IMR-90 (cell line): ENCODE data around the gene RBM44. TPM values are rescaled to one million over a fixed set of nuclear protein-coding genes. Genes with fewer than 3 reads are reported as not detected.
A peak's percentile ranks its signal among the peaks of the same experiment; 100 is the strongest.

Experiments used
- ATAC-seq: fragments of 200-7000 bp; cut with Tn5 transposase; 2 replicates; pipeline ENCODE4 v1.9.1; 2020; ENCODE audit warnings: low read depth, mild to moderate bottlenecking, moderate library complexity
- BruUV-seq: library from RNA; stranded (reverse); fragments of 400-500 nt; replicated peaks from 2 replicates; lab custom pipeline; 2021; lab: Mats Ljungman, UMichigan
- CTCF ChIA-PET: fragments of 300-600 bp; formaldehyde crosslinking; extraction: SDS; loops from one replicate; lab custom pipeline; 2021; ENCODE audit warnings: antibody characterized with exemption; lab: Yijun Ruan, JAX
- POLR2A ChIA-PET: fragments of 300-600 bp; sonication (Branson Sonifier 250); formaldehyde crosslinking; loops from one replicate; lab custom pipeline; 2022; ENCODE audit warnings: antibody characterized with exemption; ENCODE audit not compliant: unreplicated experiment; lab: Charles Lee
- DNase-seq: peaks from one replicate; pipeline ENCODE4 v3.0.0; 2013
- H2AFZ ChIP-seq: replicated peaks from 2 replicates; pipeline ENCODE3; 2013; ENCODE audit warnings: low read length, mild to moderate bottlenecking; ENCODE audit not compliant: poor library complexity
- H2AK5ac ChIP-seq: 2 replicates; pipeline ENCODE4 v1.6.1; 2013; ENCODE audit warnings: low read depth, low read length, inconsistent platforms
- H2AK9ac ChIP-seq: replicated peaks from 2 replicates; pipeline ENCODE3; 2013; ENCODE audit warnings: mild to moderate bottlenecking, low read depth, low read length, moderate library complexity; ENCODE audit not compliant: poor library complexity
- H2BK120ac ChIP-seq: 2 replicates; pipeline ENCODE4 v1.6.1; 2013; ENCODE audit warnings: low read depth, low read length, inconsistent platforms
- H2BK15ac ChIP-seq: 3 replicates; pipeline ENCODE4 v1.6.1; 2013; ENCODE audit warnings: low read depth, low read length, inconsistent platforms
- H2BK20ac ChIP-seq: 2 replicates; pipeline ENCODE4 v1.6.1; 2013; ENCODE audit warnings: low read depth, mild to moderate bottlenecking, inconsistent platforms, low read length, moderate library complexity
- H2BK5ac ChIP-seq: 2 replicates; pipeline ENCODE4 v1.6.1; 2013; ENCODE audit warnings: mild to moderate bottlenecking, low read depth, low read length, inconsistent platforms; ENCODE audit not compliant: poor library complexity, severe bottlenecking
- H3K14ac ChIP-seq: replicated peaks from 2 replicates; pipeline ENCODE4 v1.6.1; 2013; ENCODE audit warnings: low read depth, low read length, inconsistent platforms
- H3K18ac ChIP-seq: 2 replicates; pipeline ENCODE4 v1.6.1; 2013; ENCODE audit warnings: low read depth, low read length, control low read depth
- H3K23ac ChIP-seq: 2 replicates; pipeline ENCODE4 v1.6.1; 2013; ENCODE audit warnings: low read depth, low read length, inconsistent platforms
- H3K27ac ChIP-seq: 2 replicates; pipeline ENCODE4 v1.5.1; 2013; ENCODE audit warnings: mild to moderate bottlenecking, control low read depth, low read length; ENCODE audit not compliant: insufficient read depth
- H3K27me3 ChIP-seq: 2 replicates; pipeline ENCODE4 v1.6.1; 2013; ENCODE audit warnings: low read length; ENCODE audit not compliant: control insufficient read depth, insufficient read depth
- H3K36me3 ChIP-seq: 2 replicates; pipeline ENCODE4 v1.6.1; 2013; ENCODE audit warnings: low read length, mixed read lengths; ENCODE audit not compliant: control insufficient read depth, insufficient read depth
- H3K4ac ChIP-seq: 2 replicates; pipeline ENCODE4 v1.6.1; 2013; ENCODE audit warnings: low read depth, low read length, inconsistent platforms
- H3K4me1 ChIP-seq: 2 replicates; pipeline ENCODE4 v1.6.1; 2013; ENCODE audit warnings: low read length, mixed read lengths; ENCODE audit not compliant: control insufficient read depth, insufficient read depth
- H3K4me2 ChIP-seq: 2 replicates; pipeline ENCODE4 v1.6.1; 2013; ENCODE audit warnings: low read depth, mild to moderate bottlenecking, control low read depth, low read length, moderate library complexity
- H3K4me3 ChIP-seq: 2 replicates; pipeline ENCODE4 v1.5.1; 2013; ENCODE audit warnings: low read depth, mild to moderate bottlenecking, control low read depth, low read length, moderate library complexity; ENCODE audit not compliant: insufficient read depth
- H3K56ac ChIP-seq: 2 replicates; pipeline ENCODE4 v1.6.1; 2013; ENCODE audit warnings: low read length, inconsistent platforms; ENCODE audit not compliant: insufficient read depth; ENCODE audit errors: extremely low read depth
- H3K79me1 ChIP-seq, 2 experiments: 2 replicates each; pipeline ENCODE4 v1.6.1; 2013; ENCODE audit warnings: low read length in 2 of 2, inconsistent platforms in 1 of 2, low read depth in 1 of 2
- H3K9ac ChIP-seq: 2 replicates; pipeline ENCODE4 v1.6.1; 2013; ENCODE audit warnings: low read depth, low read length, control low read depth
- H3K9me1 ChIP-seq: 2 replicates; pipeline ENCODE4 v1.6.1; 2013; ENCODE audit warnings: low read length, inconsistent platforms; ENCODE audit not compliant: insufficient read depth
- H3K9me3 ChIP-seq: 2 replicates; pipeline ENCODE4 v1.6.1; 2013; ENCODE audit warnings: low read length; ENCODE audit not compliant: control insufficient read depth, insufficient read depth
- H4K20me1 ChIP-seq: 2 replicates; pipeline ENCODE4 v1.6.1; 2013; ENCODE audit warnings: low read length, inconsistent platforms; ENCODE audit not compliant: insufficient read depth
- H4K5ac ChIP-seq: 2 replicates; pipeline ENCODE4 v1.6.1; 2013; ENCODE audit warnings: mild to moderate bottlenecking, low read depth, low read length, control low read depth
- H4K8ac ChIP-seq, 2 experiments: 2 replicates each; pipeline ENCODE4 v1.6.1; 2013; ENCODE audit warnings: low read depth in 2 of 2, low read length in 2 of 2, control low read depth in 1 of 2, inconsistent platforms in 1 of 2
- H4K91ac ChIP-seq: 2 replicates; pipeline ENCODE4 v1.6.1; 2013; ENCODE audit warnings: low read depth, low read length, inconsistent platforms; ENCODE audit not compliant: insufficient read depth
- SMC3 ChIP-seq: fragments of 150-350 bp; IDR thresholded peaks from 2 replicates; pipeline ENCODE4 v1.6.1; 2016; ENCODE audit warnings: low read depth, mild to moderate bottlenecking, antibody characterized with exemption, low read length, moderate library complexity
- WGBS, 2 experiments: methylation state at CpG; one replicate each; pipeline versions ENCODE4 v1.1.5 to v1.1.7; 2013; ENCODE audit warnings: missing lambda C conversion rate in 2 of 2; ENCODE audit not compliant: insufficient read length in 1 of 2; ENCODE audit errors: extremely low coverage in 2 of 2; 5-methylcytosine and 5-hydroxymethylcytosine counted together
- dilution Hi-C: fragments of 300-500 bp; cut with HindIII; formaldehyde crosslinking; loops from one replicate; pipeline ENCODE4 v1.14.3; 2018; ENCODE audit warnings: low sequenced_read_pairs; ENCODE audit not compliant: unreplicated experiment
- in situ Hi-C: fragments of 300-500 bp; cut with MboI; formaldehyde crosslinking; loops from 3 replicates; pipeline ENCODE4 v1.14.3; 2019; ENCODE audit warnings: low sequenced_read_pairs, inconsistent platforms, mixed read lengths
- intact Hi-C: fragments of 100-400 bp; cut with micrococcal nuclease; formaldehyde crosslinking; loops from 2 replicates; pipeline ENCODE4 v1.10.0; 2022
- polyA plus RNA-seq, 3 experiments: library from polyadenylated mRNA; depleted of rRNA; stranded (reverse); fragments of >200 nt; gene quantifications; 2 replicates each; pipeline ENCODE4 v1.2.3, GENCODE V29; 2012; ENCODE audit warnings: low replicate concordance in 1 of 3
- total RNA-seq: library from RNA; depleted of rRNA; stranded (reverse); fragments of >200 nt; gene quantifications from 2 replicates; pipeline ENCODE4 v1.2.3, GENCODE V29; 2012

Gene RBM44
- total and polyA plus RNA-seq, 2 of the 4 experiments (the other 2 are of a cell fraction) = 0.14 to 0.18 TPM

DNA sequence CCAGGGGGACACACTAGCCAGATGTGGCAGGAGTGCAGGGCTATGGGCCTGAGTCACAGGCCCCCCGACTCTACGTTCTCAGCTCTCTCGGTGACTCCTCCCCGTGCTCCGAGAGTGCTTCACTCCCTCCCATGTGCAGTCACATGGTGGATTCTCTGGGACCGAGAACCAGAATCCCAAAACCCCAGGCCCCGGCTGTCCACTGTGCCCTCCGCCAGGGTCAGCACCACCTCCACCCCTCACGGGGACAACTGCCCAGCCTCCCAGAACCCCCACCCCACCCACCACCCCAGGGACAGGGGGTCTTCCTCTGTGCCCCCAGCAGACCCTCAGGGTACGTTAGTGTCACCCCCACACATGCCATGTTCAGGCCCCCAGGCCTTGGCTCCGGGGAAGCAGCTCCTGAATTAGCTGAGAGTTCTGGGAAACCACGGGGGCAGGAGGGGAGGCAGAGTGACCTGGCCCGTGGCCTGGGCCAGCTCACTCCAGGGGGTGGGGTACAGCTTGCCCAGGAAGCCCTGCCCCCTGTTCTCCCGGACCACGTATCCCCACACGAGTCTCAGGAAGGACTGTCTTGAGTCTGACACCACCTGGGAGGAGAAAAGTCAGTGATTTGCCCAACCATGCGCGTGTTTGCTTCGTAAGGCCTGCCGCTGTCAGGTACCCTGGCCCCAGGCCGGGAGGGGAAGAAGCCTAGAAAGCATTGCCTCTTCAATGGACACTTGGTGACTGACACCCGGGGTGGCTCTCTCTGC, 65.3 kb downstream of the RBM44 start:
- CTCF ChIA-PET = no interaction called here
- H2BK20ac ChIP-seq = peak overlapping the region; percentile 95
- no TSS peak for BruUV-seq
- H3K56ac ChIP-seq = no peak overlapping the region
- no peak overlapping the region for H3K9ac ChIP-seq
- no peaks in the 10 kb centered on the region for H3K9me3 ChIP-seq
- peak overlapping the region; percentile 99 for H2AK5ac ChIP-seq
- H3K14ac ChIP-seq = peak overlapping the region; percentile 83; the same call in 1 of the 2 replicates
- H3K23ac ChIP-seq = no peak overlapping the region; the same call in 1 of the 2 replicates
- peak overlapping the region; percentile 97 for H2BK120ac ChIP-seq
- peak overlapping the region; percentile 91; the same call in 2 of the 3 replicates for H2BK15ac ChIP-seq
- peak overlapping the region; percentile 81 to 86; a peak in 3 of 4 replicates for H4K8ac ChIP-seq
- H3K36me3 ChIP-seq = no peaks in the 10 kb centered on the region
- peak overlapping the region; percentile 11 for H2BK5ac ChIP-seq
- no peaks in the 10 kb centered on the region for H3K27me3 ChIP-seq
- H3K4me3 ChIP-seq = no peak overlapping the region
- no peak for DNase-seq
- POLR2A ChIA-PET = no interaction called here
- peak overlapping the region; percentile 79; the same call in 1 of the 2 replicates for H3K27ac ChIP-seq
- H2AFZ ChIP-seq = peak overlapping the region; percentile 69
- H3K4me1 ChIP-seq = peaks cover 25% of the 10 kb centered on the region
- peak overlapping the region; percentile 96 for H4K91ac ChIP-seq
- peak overlapping the region; percentile 69; the same call in 1 of the 2 replicates for H3K18ac ChIP-seq
- dilution Hi-C loops = no loop called here
- peak overlapping the region; percentile 95 for H3K4ac ChIP-seq
- H4K5ac ChIP-seq = peak overlapping the region; percentile 79; the same call in 1 of the 2 replicates
- peak overlapping the region; percentile 88 for H2AK9ac ChIP-seq
- 75% methylated on average over 2 of the region's 22 CpGs; no CpG with 5 or more reads in 1 of the 2 experiments for WGBS, 2 experiments
- TF ChIP-seq SMC3 = no peak
- in situ Hi-C loops = no loop called here
- H3K9me1 ChIP-seq = peaks cover 23% of the 10 kb centered on the region
- ATAC-seq = no peak
- H3K79me1 ChIP-seq = peaks cover 0 to 27% of the 10 kb centered on the region in 2 experiments; a peak in 2 of 4 replicates
- no peak overlapping the region for H3K4me2 ChIP-seq
- intact Hi-C loops = no loop called here
- H4K20me1 ChIP-seq = no peaks in the 10 kb centered on the region
